ENCODE results near the gene SRPK3. TPM values are rescaled to one million over a fixed set of nuclear protein-coding genes. Genes with fewer than 3 reads are reported as not detected.

SRPK3 gene
- total and polyA plus RNA-seq, 2 donors from 2014 or later: 0.58 to 1.1 TPM

- DNase-seq (no peak), FAIRE-seq (no peak)
Measured at GRCh38 chrX:153736071-153736820, 44.6 kb upstream of the SRPK3 start.

GRCh38 chrX:153736871-153737441, 43.9 kb upstream of the SRPK3 start:
- no peak for TF ChIP-seq CTCF (IDR thresholded peaks at IDR 0.05; ENCODE audit: borderline replicate concordance, extremely low read depth, insufficient read depth)
- no peak overlapping the region for H3K9ac ChIP-seq (ENCODE audit: low read length in 3 of 3)
- no peaks in the 10 kb centered on the region for H3K27me3 ChIP-seq (ENCODE audit: control insufficient read depth, insufficient read depth, low read length)
- intact Hi-C loops (cut with DNase I): no loop called here
- H3K27ac ChIP-seq (ENCODE audit: low read depth in 2 of 2, low read length in 2 of 2): no peak overlapping the region
- no peak overlapping the region for H3K4me3 ChIP-seq (ENCODE audit: low read length in 3 of 3)
- no peaks in the 10 kb centered on the region for H3K4me1 ChIP-seq (ENCODE audit: control insufficient read depth in 2 of 3, insufficient read depth in 2 of 3, low read depth in 1 of 3, low read length in 3 of 3)
- no peak for FAIRE-seq
- peaks cover 0 to 2% (median 0%) of the 10 kb centered on the region in 3 donors for H3K36me3 ChIP-seq (ENCODE audit: control insufficient read depth in 2 of 3, insufficient read depth in 3 of 3, low read length in 3 of 3)
- DNase-seq: peak in 1 of 5 donors; percentile 40
- H3K9me3 ChIP-seq (ENCODE audit: control insufficient read depth in 2 of 3, insufficient read depth in 1 of 3, low read length in 3 of 3): no peaks in the 10 kb centered on the region

More at GRCh38 chrX:153736071-153736820, 44.6 kb upstream of the SRPK3 start:
- Histone ChIP-seq H3K27ac (ENCODE audit: low read depth in 2 of 2, low read length in 2 of 2) (no peak overlapping the region), H3K36me3 (ENCODE audit: control insufficient read depth in 2 of 3, insufficient read depth in 3 of 3, low read length in 3 of 3) (peaks cover 0 to 2% (median 0%) of the 10 kb centered on the region in 3 donors), H3K4me3 (ENCODE audit: low read length in 3 of 3) (no peak overlapping the region), H3K9ac (ENCODE audit: low read length in 3 of 3) (no peak overlapping the region), H3K4me1 (ENCODE audit: control insufficient read depth in 2 of 3, insufficient read depth in 2 of 3, low read depth in 1 of 3, low read length in 3 of 3) (no peaks in the 10 kb centered on the region), H3K27me3 (ENCODE audit: control insufficient read depth, insufficient read depth, low read length) (no peaks in the 10 kb centered on the region), H3K9me3 (ENCODE audit: control insufficient read depth in 2 of 3, insufficient read depth in 1 of 3, low read length in 3 of 3) (no peaks in the 10 kb centered on the region)
- intact Hi-C loops (cut with DNase I): no loop called here
- TF ChIP-seq CTCF (IDR thresholded peaks at IDR 0.05; ENCODE audit: borderline replicate concordance, extremely low read depth, insufficient read depth): no peak

GRCh38 chrX:153738056-153738605, 42.7 kb upstream of the SRPK3 start:
- Histone ChIP-seq H3K4me1 (ENCODE audit: control insufficient read depth in 2 of 3, insufficient read depth in 2 of 3, low read depth in 1 of 3, low read length in 3 of 3) (no peaks in the 10 kb centered on the region), H3K36me3 (ENCODE audit: control insufficient read depth in 2 of 3, insufficient read depth in 3 of 3, low read length in 3 of 3) (peaks cover 0 to 2% (median 0%) of the 10 kb centered on the region in 3 donors), H3K4me3 (ENCODE audit: low read length in 3 of 3) (no peak overlapping the region), H3K9me3 (ENCODE audit: control insufficient read depth in 2 of 3, insufficient read depth in 1 of 3, low read length in 3 of 3) (no peaks in the 10 kb centered on the region), H3K9ac (ENCODE audit: low read length in 3 of 3) (no peak overlapping the region), H3K27me3 (ENCODE audit: control insufficient read depth, insufficient read depth, low read length) (no peaks in the 10 kb centered on the region), H3K27ac (ENCODE audit: low read depth in 2 of 2, low read length in 2 of 2) (no peak overlapping the region)
- FAIRE-seq (no peak), DNase-seq (no peak)
- intact Hi-C loops (cut with DNase I): no loop called here
- TF ChIP-seq CTCF (IDR thresholded peaks at IDR 0.05; ENCODE audit: borderline replicate concordance, extremely low read depth, insufficient read depth): no peak

All from kidney (tissue), 14 donors.